Measurements from ENCODE around the gene RBM15B.
A peak's percentile ranks its signal among the peaks of the same experiment; 100 is the strongest.

The RBM15B gene

GRCh38 chr3:51393134-51393495 lies 2.0 kb downstream of the RBM15B start:
- DNase-seq (ENCODE audit: low read depth) = no peak

DNA sequence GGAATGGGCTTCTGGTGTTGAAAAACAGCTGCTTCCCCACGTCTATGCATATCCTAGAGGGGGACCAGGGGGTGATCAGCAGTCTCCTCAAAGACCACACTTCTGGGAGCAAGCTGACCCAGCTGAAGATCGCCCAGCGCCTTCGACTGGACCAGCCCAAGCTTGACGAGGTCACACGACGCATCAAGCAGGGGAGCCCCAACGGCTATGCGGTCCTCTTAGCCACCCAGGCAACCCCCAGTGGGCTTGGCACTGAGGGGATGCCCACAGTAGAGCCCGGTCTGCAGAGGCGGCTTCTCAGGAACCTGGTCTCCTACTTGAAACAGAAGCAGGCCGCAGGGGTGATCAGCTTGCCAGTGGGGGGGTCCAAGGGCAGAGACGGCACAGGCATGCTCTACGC lies 2.5 kb downstream of the RBM15B start:
- DNase-seq (ENCODE audit: low read depth) = no peak

- no peak for DNase-seq (ENCODE audit: low read depth)
Measured at GRCh38 chr3:51394541-51394940, 3.5 kb downstream of the RBM15B start.

DNA sequence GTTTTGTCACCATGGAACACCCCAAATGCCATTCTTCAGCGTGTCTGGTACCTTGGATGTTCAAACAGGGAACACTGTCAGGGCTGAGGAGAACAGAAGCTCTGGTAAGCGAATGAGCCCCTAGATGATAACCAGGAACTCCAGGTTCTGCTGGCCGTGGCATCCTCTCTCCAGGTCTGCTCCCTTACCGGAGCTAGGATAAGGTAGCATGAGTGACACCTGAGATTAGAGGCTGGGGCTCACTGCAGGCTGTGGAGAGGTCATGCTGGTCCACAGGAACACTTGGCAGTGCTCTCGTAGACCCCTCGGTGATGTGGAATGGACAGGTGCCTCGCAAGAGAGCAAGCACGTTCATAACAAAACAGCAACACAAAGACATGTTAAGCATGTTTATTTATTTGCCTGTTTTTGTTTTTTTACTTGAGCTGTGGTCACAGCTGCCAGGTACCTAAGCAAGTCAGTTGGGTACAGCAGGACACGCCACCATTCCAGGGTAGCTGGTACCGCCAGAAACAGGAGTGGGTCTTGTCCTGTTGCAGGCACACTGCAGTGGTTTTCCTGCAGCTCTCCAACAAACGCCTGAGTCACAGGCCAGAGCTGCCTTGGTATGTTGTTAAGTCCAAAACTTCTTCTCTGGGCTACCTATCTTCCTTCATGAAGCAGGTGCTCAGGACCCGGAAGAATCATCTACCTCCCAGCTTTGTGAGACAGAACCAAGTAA lies 4.6 kb downstream of the RBM15B start:
- no peak for DNase-seq (ENCODE audit: low read depth)

DNA sequence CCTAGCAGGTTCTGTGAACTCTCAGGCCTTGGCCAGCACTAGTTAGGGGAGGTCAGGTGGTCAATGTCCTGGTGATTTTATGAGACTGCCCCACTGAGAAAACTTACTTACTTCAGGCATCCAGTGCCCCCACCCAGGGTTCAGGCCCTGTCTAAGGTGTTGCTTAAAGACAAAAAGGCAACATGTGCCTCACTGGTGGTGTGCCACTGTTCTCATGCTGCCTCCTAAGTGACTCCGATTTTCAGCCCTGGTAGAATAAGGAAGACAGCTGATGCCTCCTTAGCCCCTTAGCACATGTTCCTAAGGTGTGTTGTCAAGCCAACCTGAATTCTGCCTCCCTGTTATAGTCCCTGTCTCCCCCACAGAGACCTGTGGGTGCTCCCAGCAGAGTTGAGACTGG lies 5.3 kb downstream of the RBM15B start:
- DNase-seq (ENCODE audit: low read depth) = no peak

DNA sequence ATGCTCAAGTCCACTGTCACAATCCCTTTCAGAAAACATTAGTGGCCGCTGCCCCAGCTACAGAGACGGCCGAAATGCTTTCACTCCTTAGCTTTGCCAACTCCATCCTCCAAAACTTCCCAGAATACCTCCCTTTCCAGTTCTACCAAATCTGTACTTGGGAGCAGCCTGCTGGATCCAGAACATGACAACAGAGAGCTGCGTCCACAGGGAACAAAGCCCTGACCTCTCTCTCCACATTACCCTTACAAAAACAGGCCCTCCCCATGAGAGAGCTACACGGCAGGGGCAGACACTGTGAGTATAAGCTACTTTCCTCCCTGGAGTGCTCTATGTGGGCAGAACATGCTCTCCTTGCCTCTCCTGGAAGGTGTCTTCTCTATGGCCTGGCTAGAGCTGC lies 6.3 kb downstream of the RBM15B start:
- DNase-seq (ENCODE audit: low read depth) = no peak

DNA sequence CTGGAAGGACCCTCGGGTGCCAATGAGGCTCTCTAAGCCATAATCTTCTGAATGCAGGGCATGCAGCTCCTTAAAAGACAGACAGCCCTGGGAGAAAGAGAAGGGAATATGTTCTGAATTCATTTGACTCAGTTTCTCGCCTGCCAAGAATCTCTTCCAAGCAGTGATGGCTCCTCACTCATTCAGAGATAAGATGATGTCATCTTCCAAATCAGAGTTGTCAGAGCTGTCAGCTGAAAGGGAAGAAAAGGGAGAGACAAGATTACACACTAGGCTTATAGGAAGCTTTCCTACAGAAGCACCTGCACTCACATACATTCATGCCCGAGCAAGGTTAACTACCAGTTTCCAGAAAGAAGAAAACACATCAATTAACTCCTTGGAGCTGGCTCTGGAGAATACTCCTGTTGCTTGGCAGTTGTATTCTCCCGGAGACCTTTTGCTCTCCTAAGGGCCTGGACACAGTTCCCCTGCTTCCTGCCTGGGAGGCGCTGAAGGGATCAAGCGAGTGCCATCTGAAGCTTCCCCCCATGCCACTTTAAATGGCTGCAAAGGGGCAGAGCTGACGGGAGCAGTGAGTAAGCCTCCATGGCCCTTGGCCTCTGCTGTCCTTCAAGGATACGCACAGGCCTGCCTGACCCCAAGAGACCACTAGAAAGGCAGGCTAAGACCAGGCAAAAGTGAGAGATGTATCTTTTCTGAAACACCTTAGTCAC lies 7.7 kb downstream of the RBM15B start:
- DNase-seq (ENCODE audit: low read depth) = no peak

DNA sequence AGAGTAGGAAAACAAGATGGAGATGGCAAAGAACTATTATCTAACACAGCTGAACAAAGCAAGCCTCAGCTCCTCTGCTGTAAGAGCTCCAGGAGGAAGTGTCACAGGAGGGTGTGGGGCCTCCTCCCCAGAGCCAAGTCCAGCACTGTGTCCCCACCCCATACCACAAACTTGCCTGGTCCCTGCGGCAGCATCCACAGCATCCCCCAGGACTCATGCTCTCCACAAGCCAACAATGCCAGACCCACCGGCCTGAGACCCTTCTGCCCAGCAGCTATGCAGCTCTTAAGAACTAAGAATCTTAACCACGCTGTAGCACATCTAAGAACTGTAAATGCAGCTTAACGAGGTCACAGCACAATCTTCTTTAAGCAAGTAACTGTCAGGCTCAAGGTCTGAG lies 9.1 kb downstream of the RBM15B start:
- DNase-seq (ENCODE audit: low read depth) = no peak

- no peak for DNase-seq (ENCODE audit: low read depth)
Measured at GRCh38 chr3:51401735-51402134, 10.7 kb downstream of the RBM15B start.

DNA sequence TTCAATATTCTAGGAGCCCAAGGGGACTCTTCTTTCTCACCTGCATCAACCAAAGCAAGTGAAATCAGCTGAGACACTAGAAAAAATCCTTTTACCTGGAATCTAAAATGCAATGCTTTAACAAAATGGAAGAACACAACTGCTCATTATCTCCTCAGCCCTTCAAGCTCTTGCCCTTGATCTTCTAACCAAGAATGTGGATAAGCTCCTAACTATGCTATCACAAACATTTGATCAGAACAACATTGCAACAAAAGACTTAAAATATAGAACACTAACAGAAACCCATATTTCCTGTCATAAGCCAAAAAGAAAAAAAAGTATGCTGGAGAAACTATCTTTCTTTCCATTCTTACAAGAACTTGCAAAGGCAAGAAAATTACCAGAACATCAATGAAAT lies 12.6 kb downstream of the RBM15B start:
- no peak for DNase-seq (ENCODE audit: low read depth)

- no peak for DNase-seq (ENCODE audit: low read depth)
Measured at GRCh38 chr3:51408021-51408420, 16.9 kb downstream of the RBM15B start.

GRCh38 chr3:51408813-51409212 lies 17.7 kb downstream of the RBM15B start:
- no peak for DNase-seq (ENCODE audit: low read depth)

- DNase-seq (ENCODE audit: low read depth) = no peak
Measured at GRCh38 chr3:51422211-51422610, 31.1 kb downstream of the RBM15B start.

DNA sequence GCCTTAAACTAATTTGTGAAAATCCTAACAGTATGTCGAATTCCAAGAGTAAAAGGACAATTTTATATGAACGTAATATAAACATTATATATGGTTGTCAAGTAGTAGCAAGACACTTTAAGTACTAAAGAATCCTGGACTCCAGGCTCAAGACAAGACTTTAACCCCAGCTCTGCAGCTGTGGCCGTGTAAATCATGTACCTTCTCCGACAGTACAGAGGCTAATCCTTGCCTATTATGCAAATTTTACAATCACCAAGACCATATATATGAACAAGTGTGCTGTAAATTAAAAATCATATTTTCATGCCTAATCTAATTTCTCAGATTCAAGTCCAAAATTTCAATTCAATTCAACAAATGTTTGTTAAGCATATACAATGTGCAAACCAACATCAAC lies 35.8 kb downstream of the RBM15B start:
- DNase-seq (ENCODE audit: low read depth) = no peak

DNA sequence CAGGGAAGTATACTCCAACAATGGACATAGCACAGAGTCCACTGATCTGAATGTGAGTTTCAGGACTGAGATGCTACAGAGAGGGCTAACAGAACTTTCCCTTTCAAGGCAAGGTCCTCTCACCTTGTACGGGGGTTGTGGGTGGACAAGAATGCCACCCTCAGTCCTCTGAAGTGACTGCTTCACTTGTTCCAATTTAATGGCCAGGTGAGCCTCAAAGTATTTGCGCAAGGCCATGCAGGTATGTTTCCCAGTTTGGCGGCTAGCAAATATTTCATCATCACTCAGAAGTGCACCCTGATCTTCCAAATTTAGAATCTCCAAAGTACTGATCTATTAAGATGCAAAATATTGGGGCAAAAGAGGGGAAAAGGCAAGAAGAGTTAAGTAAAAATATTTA lies 38.1 kb downstream of the RBM15B start:
- no peak for DNase-seq (ENCODE audit: low read depth)

DNA sequence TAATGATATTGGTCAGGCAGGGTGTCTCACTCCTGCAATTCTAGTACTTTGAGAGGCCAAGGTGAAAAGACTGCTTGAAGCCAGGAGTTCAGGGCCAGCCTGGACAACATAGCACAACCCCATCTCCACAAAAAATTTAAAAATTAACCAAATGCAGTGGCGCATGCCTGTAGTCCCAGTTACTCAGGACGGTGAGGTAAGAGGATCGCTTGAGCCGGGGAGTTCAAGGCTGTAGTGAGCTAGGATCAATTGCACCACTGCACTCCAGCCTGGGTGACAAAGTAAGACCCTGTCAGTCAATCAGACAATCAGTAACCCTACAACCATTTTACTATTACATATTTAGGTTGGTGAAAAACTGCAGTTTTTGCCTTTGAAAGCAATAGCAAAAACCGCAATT lies 43.0 kb downstream of the RBM15B start:
- no peak for DNase-seq (ENCODE audit: low read depth)

DNA sequence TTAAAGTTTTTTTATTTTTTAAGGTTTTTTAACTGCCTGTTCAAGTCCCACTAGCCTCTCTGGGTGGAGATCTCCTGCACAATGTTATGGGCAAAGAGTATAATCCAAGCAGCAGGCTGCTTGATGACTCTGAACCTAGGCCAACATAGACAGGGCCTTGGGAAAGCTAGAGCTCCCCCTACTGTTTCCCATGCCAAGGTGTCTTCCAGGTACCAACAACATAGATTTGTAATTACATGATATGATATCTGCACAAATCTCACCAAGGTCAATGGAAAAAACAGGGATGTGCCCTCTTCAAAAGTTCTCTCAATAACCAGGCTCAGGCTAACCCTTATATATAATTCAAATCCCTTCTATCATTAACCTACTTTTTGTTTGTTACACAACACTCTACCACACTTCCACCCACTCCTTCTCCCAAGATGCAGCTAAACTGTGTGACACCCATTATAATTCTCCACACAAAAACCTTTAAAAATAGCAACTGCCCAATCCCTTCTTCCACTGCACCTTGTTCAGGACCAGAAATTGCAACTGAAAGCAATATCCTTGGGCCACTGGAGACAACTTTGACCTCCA lies 43.8 kb downstream of the RBM15B start:
- peak; percentile 9 for DNase-seq (ENCODE audit: low read depth)

GRCh38 chr3:51436998-51437639 lies 46.0 kb downstream of the RBM15B start:
- DNase-seq (ENCODE audit: low read depth) = no peak

- DNase-seq (ENCODE audit: low read depth) = no peak
Measured at GRCh38 chr3:51441282-51442030, 50.4 kb downstream of the RBM15B start.

DNA sequence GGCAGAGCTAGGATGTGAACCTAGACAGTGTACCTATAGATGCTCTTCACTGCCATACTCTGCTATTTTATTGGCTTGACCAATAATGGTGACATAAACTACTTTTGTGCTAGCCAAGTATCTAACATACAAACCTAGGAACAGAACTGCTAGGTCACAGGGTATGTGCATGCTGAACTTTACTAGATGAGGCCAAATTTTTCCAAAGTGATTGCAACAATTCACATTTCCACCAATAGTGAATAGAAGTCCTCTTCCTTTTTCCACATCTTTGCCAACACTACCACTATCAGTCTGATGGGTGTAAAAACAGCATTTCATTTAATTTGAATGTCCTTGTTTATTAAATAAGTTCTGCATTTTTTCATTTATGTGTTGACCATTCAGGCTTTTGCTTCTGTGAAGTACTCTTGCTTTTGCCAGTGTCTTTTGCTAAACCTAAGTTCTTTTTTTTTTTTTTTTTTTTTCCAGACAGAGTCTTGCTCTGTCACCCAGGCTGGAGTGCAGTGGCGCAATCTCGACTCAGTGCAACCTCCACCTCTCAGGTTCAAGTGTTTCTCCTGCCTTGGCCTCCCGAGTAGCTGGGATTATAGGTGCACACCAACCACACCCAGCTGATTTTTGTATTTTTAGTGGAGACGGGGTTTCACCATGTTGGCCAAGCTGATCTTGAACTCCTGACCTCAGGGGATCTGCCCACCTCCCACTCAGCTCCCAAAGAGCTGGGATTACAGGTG lies 54.6 kb downstream of the RBM15B start:
- no peak for DNase-seq (ENCODE audit: low read depth)

Data from GM04504 (cell line).